A673 (cell line): Measurements from ENCODE around the gene MLLT6. TPM values are rescaled to one million over a fixed set of nuclear protein-coding genes. Genes with fewer than 3 reads are reported as not detected.

Experiments
- BruUV-seq: library from RNA; stranded (reverse); fragments of 400-500 nt; replicated peaks from 2 replicates; lab custom pipeline; 2021; lab: Mats Ljungman, UMichigan
- CTCF ChIA-PET: fragments of 300-600 bp; sonication (Branson Sonifier 250); formaldehyde crosslinking; loops from one replicate; lab custom pipeline; 2022; ENCODE audit warnings: antibody characterized with exemption; lab: Charles Lee
- POLR2A ChIA-PET: fragments of 300-600 bp; sonication (Branson Sonifier 250); formaldehyde crosslinking; loops from one replicate; lab custom pipeline; 2022; ENCODE audit warnings: antibody characterized with exemption; ENCODE audit not compliant: low non-redundant PET; lab: Charles Lee
- DNase-seq: peaks from one replicate; pipeline ENCODE4 v3.0.0-alpha.2; 2015; ENCODE audit warnings: low spot score
- H3K27ac ChIP-seq: fragments of 200-600 bp; sonication (generic); 2 replicates; pipeline ENCODE4 v1.5.1; 2016; ENCODE audit warnings: mixed run types, low read depth, mild to moderate bottlenecking, mixed read lengths, antibody characterized with exemption, low read length; ENCODE audit not compliant: poor library complexity, severe bottlenecking
- H3K27me3 ChIP-seq: fragments of 200-600 bp; sonication (generic); replicated peaks from 2 replicates; pipeline ENCODE4 v1.6.1; 2017; ENCODE audit warnings: mixed run types, low read depth, mild to moderate bottlenecking, mixed read lengths, antibody characterized with exemption, low read length; ENCODE audit not compliant: insufficient read depth, poor library complexity
- H3K36me3 ChIP-seq: fragments of 200-600 bp; sonication (generic); 2 replicates; pipeline ENCODE4 v1.6.1; 2016; ENCODE audit warnings: mixed run types, mild to moderate bottlenecking, mixed read lengths, antibody characterized with exemption, low read length; ENCODE audit not compliant: insufficient read depth, poor library complexity, severe bottlenecking
- H3K4me1 ChIP-seq: fragments of 200-600 bp; sonication (generic); 2 replicates; pipeline ENCODE4 v1.6.1; 2017; ENCODE audit warnings: mixed run types, mild to moderate bottlenecking, mixed read lengths, antibody characterized with exemption, low read length; ENCODE audit not compliant: insufficient read depth, poor library complexity, severe bottlenecking
- H3K4me3 ChIP-seq: fragments of 200-600 bp; sonication (generic); 2 replicates; pipeline ENCODE4 v1.5.1; 2016; ENCODE audit warnings: low read depth, mixed run types, mild to moderate bottlenecking, mixed read lengths, low read length; ENCODE audit not compliant: poor library complexity, severe bottlenecking
- H3K9me3 ChIP-seq: fragments of 200-600 bp; sonication (generic); 2 replicates; pipeline ENCODE4 v1.6.1; 2016; ENCODE audit warnings: mixed run types, low read depth, mild to moderate bottlenecking, mixed read lengths, antibody characterized with exemption, low read length; ENCODE audit not compliant: poor library complexity, severe bottlenecking
- CTCF ChIP-seq: fragments of 300-800, 200-600 bp; sonication (generic); conservative IDR thresholded peaks from 2 replicates; pipeline ENCODE4 v1.5.1; 2017; ENCODE audit warnings: low read depth, mild to moderate bottlenecking, antibody characterized with exemption, low read length, moderate library complexity, mixed read lengths
- EZH2 ChIP-seq: fragments of 200-600 bp; sonication (generic); IDR thresholded peaks from 2 replicates; pipeline ENCODE4 v1.6.1; 2017; ENCODE audit warnings: borderline replicate concordance, low read depth, mild to moderate bottlenecking, mixed read lengths, antibody characterized with exemption, low read length; ENCODE audit not compliant: poor library complexity, severe bottlenecking
- intact Hi-C: fragments of 100-400 bp; cut with micrococcal nuclease; formaldehyde crosslinking; loops from one replicate; pipeline ENCODE4 v1.10.0; 2022; ENCODE audit not compliant: unreplicated experiment
- total RNA-seq: library from RNA; stranded (reverse); gene quantifications from 2 replicates; pipeline ENCODE4 v1.2.3, GENCODE V29; 2021

Gene MLLT6
- total RNA-seq, 1 experiment from 2014 or later, result 41.4 TPM

GRCh38 chr17:38658741-38659345 lies 46.2 kb upstream of the MLLT6 start:
- no peaks in the 10 kb centered on the region for H3K27me3 ChIP-seq
- TF ChIP-seq CTCF (no peak), EZH2 (no peak)
- no peak overlapping the region for H3K4me3 ChIP-seq
- CTCF ChIA-PET, result interaction anchor here (0.6 kb wide), 1 partner anchor 221 kb away, joined by 4 read pairs; no protein-coding TSS in a partner anchor
- no peak overlapping the region for H3K27ac ChIP-seq
- no peak for DNase-seq
- no TSS peak for BruUV-seq
- no peaks in the 10 kb centered on the region for H3K9me3 ChIP-seq
- POLR2A ChIA-PET, result no interaction called here
- no peaks in the 10 kb centered on the region for H3K36me3 ChIP-seq
- intact Hi-C loops, result no loop called here
- no peaks in the 10 kb centered on the region for H3K4me1 ChIP-seq

- ChIA-PET POLR2A (no interaction called here), CTCF (no interaction called here)
- Histone ChIP-seq H3K36me3 (no peaks in the 10 kb centered on the region), H3K4me1 (no peaks in the 10 kb centered on the region), H3K27ac (no peak overlapping the region), H3K27me3 (no peaks in the 10 kb centered on the region), H3K9me3 (no peaks in the 10 kb centered on the region), H3K4me3 (no peak overlapping the region)
- intact Hi-C loops, result no loop called here
- TF ChIP-seq EZH2, result no peak
- TF ChIP-seq CTCF, result no peak
- DNase-seq, result no peak
- BruUV-seq, result no TSS peak
These were observed 45.7 kb upstream of the MLLT6 start for GRCh38 chr17:38659415-38659814.

GRCh38 chr17:38660097-38661025 lies 44.7 kb upstream of the MLLT6 start:
- Histone ChIP-seq H3K36me3 (no peaks in the 10 kb centered on the region), H3K27me3 (no peaks in the 10 kb centered on the region), H3K4me1 (no peaks in the 10 kb centered on the region), H3K27ac (no peak overlapping the region), H3K4me3 (no peak overlapping the region), H3K9me3 (no peaks in the 10 kb centered on the region)
- CTCF ChIA-PET, result no interaction called here
- no peak for TF ChIP-seq CTCF
- no peak for TF ChIP-seq EZH2
- POLR2A ChIA-PET, result no interaction called here
- no TSS peak for BruUV-seq
- intact Hi-C loops, result no loop called here
- no peak for DNase-seq
